ENCODE results near the gene SCUBE1. TPM values are rescaled to one million over a fixed set of nuclear protein-coding genes. Genes with fewer than 3 reads are reported as not detected.

Gene SCUBE1
- total RNA-seq, 1 experiment from 2014 or later: not detected

DNA sequence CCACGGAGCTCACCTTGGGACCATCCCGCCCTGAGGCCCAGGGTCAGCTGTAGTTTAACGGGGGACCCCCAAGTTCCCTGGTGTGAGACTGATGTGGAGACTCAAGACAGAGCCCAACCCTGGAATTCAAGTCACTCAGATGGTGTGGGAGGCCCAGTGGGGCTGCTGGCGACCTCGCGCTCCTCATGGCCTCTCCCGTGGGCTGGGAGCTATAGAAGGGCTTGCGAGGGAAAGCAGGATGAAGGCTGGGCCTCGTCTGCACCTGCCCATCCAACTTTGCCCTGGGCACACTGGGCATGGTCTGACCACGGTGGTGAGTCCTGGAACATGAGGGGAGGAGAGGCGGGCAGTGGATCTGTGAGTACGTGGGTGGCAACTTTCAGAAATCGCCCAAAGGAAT is 142.6 kb downstream of the SCUBE1 start:
- POLR2A ChIA-PET: no interaction called here
- H3K9me3 ChIP-seq (ENCODE audit: control insufficient read depth, insufficient read depth, low read depth, low read length): no peaks in the 10 kb centered on the region
- no TSS peak for BruUV-seq (replicated peaks)
- ATAC-seq (no peak), DNase-seq (ENCODE audit: low read depth, low spot score) (no peak)
- in situ Hi-C loops (cut with HindIII; ENCODE audit: low pct_unique_long_range_greater_than_20kb, low sequenced_read_pairs) (no loop called here), intact Hi-C loops (cut with micrococcal nuclease; ENCODE audit: unreplicated experiment) (no loop called here)
- TF ChIP-seq SIN3A (IDR thresholded peaks at IDR 0.05; ENCODE audit: borderline replicate concordance, insufficient read depth, low read depth, low read length): no peak
- no peak for TF ChIP-seq TCF7L2 (IDR thresholded peaks at IDR 0.05; ENCODE audit: low read depth, low read length)
- no peak for TF ChIP-seq POLR2AphosphoS5 (IDR thresholded peaks at IDR 0.05; ENCODE audit: low read depth, low read length)
- TF ChIP-seq CTCF (IDR thresholded peaks at IDR 0.05): no peak
- TF ChIP-seq, protein P1, sequence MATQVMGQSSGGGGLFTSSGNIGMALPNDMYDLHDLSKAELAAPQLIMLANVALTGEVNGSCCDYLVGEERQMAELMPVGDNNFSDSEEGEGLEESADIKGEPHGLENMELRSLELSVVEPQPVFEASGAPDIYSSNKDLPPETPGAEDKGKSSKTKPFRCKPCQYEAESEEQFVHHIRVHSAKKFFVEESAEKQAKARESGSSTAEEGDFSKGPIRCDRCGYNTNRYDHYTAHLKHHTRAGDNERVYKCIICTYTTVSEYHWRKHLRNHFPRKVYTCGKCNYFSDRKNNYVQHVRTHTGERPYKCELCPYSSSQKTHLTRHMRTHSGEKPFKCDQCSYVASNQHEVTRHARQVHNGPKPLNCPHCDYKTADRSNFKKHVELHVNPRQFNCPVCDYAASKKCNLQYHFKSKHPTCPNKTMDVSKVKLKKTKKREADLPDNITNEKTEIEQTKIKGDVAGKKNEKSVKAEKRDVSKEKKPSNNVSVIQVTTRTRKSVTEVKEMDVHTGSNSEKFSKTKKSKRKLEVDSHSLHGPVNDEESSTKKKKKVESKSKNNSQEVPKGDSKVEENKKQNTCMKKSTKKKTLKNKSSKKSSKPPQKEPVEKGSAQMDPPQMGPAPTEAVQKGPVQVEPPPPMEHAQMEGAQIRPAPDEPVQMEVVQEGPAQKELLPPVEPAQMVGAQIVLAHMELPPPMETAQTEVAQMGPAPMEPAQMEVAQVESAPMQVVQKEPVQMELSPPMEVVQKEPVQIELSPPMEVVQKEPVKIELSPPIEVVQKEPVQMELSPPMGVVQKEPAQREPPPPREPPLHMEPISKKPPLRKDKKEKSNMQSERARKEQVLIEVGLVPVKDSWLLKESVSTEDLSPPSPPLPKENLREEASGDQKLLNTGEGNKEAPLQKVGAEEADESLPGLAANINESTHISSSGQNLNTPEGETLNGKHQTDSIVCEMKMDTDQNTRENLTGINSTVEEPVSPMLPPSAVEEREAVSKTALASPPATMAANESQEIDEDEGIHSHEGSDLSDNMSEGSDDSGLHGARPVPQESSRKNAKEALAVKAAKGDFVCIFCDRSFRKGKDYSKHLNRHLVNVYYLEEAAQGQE (IDR thresholded peaks at IDR 0.05; ENCODE audit: insufficient read depth in 1 of 2, low read depth in 2 of 2, low read length in 1 of 2): no peak
- no peaks in the 10 kb centered on the region for H3K27me3 ChIP-seq (ENCODE audit: control insufficient read depth, insufficient read depth, low read length)
- H3K4me1 ChIP-seq (ENCODE audit: control insufficient read depth, insufficient read depth, low read length): no peaks in the 10 kb centered on the region
- CTCF ChIA-PET: no interaction called here
- H3K4me3 ChIP-seq (ENCODE audit: low read depth in 2 of 2, low read length in 2 of 2): no peak overlapping the region
- no peaks in the 10 kb centered on the region for H3K36me3 ChIP-seq (ENCODE audit: control insufficient read depth, insufficient read depth, low read length)
- no peak overlapping the region for H3K27ac ChIP-seq (ENCODE audit: low read length)

- no peak for TF ChIP-seq SIN3A (IDR thresholded peaks at IDR 0.05; ENCODE audit: borderline replicate concordance, insufficient read depth, low read depth, low read length)
- no peak for TF ChIP-seq POLR2AphosphoS5 (IDR thresholded peaks at IDR 0.05; ENCODE audit: low read depth, low read length)
- no peak for TF ChIP-seq TCF7L2 (IDR thresholded peaks at IDR 0.05; ENCODE audit: low read depth, low read length)
- no peak for TF ChIP-seq CTCF (IDR thresholded peaks at IDR 0.05)
- TF ChIP-seq, protein P1 (IDR thresholded peaks at IDR 0.05; ENCODE audit: insufficient read depth in 1 of 2, low read depth in 2 of 2, low read length in 1 of 2): no peak
- no peak for ATAC-seq
- BruUV-seq (replicated peaks): no TSS peak
- Histone ChIP-seq H3K9me3 (ENCODE audit: control insufficient read depth, insufficient read depth, low read depth, low read length) (no peaks in the 10 kb centered on the region), H3K27ac (ENCODE audit: low read length) (no peak overlapping the region), H3K4me3 (ENCODE audit: low read depth in 2 of 2, low read length in 2 of 2) (no peak overlapping the region), H3K4me1 (ENCODE audit: control insufficient read depth, insufficient read depth, low read length) (no peaks in the 10 kb centered on the region), H3K27me3 (ENCODE audit: control insufficient read depth, insufficient read depth, low read length) (no peaks in the 10 kb centered on the region), H3K36me3 (ENCODE audit: control insufficient read depth, insufficient read depth, low read length) (no peaks in the 10 kb centered on the region)
- ChIA-PET POLR2A (no interaction called here), CTCF (no interaction called here)
- no peak for DNase-seq (ENCODE audit: low read depth, low spot score)
- in situ Hi-C loops (cut with HindIII; ENCODE audit: low pct_unique_long_range_greater_than_20kb, low sequenced_read_pairs) (no loop called here), intact Hi-C loops (cut with micrococcal nuclease; ENCODE audit: unreplicated experiment) (no loop called here)
Observed at GRCh38 chr22:43200031-43200430, 143.1 kb downstream of the SCUBE1 start.
